Adrenal gland (tissue), 12 donors: ENCODE data around the gene GDPD1. TPM values are rescaled to one million over a fixed set of nuclear protein-coding genes. Genes with fewer than 3 reads are reported as not detected.

Source experiments
- DNase-seq, 7 donors: peaks; one replicate each; pipeline ENCODE4 v3.0.0-alpha.2; 2019 to 2020
- H3K27ac ChIP-seq, 5 donors: fragments of 200-600 bp; sonication (generic) in 4 of 5; 1 replicate in 3 of 5; 2 replicates in 2 of 5; pipeline versions ENCODE4 v1.5.1 to v1.8.0; 2016 to 2020; ENCODE audit warnings: mild to moderate bottlenecking in 1 of 5
- H3K27me3 ChIP-seq: fragments of 200-600 bp; 2 replicates; pipeline ENCODE4 v1.8.0; 2021
- H3K36me3 ChIP-seq, 2 donors: fragments of 200-600 bp; replicated peaks in 1 of 2; 1 replicate in 1 of 2; 2 replicates in 1 of 2; pipeline versions ENCODE4 v1.5.1 to v1.8.0; 2018 to 2022
- H3K4me1 ChIP-seq, 2 donors: fragments of 200-600 bp; replicated peaks in 1 of 2; 1 replicate in 1 of 2; 2 replicates in 1 of 2; pipeline versions ENCODE4 v1.5.1 to v1.8.0; 2018 to 2021
- H3K4me3 ChIP-seq, 4 donors: fragments of 200-600 bp; sonication (generic) in 3 of 4; one replicate each; pipeline ENCODE4 v1.5.1; 2016 to 2018
- H3K9me3 ChIP-seq, 3 donors: fragments of 200-600 bp; sonication (generic) in 1 of 3; replicated peaks in 1 of 3; 1 replicate in 2 of 3; 2 replicates in 1 of 3; pipeline versions ENCODE4 v1.5.1 to v1.8.0; 2016 to 2021
- POLR2A ChIP-seq, 2 donors: fragments of 450-650 bp; IDR thresholded peaks; one replicate each; pipeline ENCODE4 v1.6.1; 2017; ENCODE audit warnings: antibody characterized with exemption in 2 of 2, mild to moderate bottlenecking in 2 of 2, moderate library complexity in 1 of 2
- WGBS, 4 donors: extraction: QIAGEN DNeasy Blood & Tissue Kit in 2 of 4; methylation state at CpG; one replicate each; pipeline versions ENCODE4 v1.1.5 to v1.1.7; 2013 to 2017; 5-methylcytosine and 5-hydroxymethylcytosine counted together
- intact Hi-C, 2 donors: fragments of 100-400 bp; cut with DNase I; formaldehyde crosslinking; loops; one replicate each; pipeline versions ENCODE4 v1.14.1 to v1.15.0; 2022 to 2023
- polyA plus RNA-seq, 3 donors: library from polyadenylated mRNA; stranded (reverse); fragments of 200-250 nt in 2 of 3; fragments of 350-450 nt in 1 of 3; fragmentation: Illumina TruSeq in 1 of 3; extraction: RNeasy Lipid Tissue Mini Kit (QIAGEN cat#74804) in 1 of 3; gene quantifications; one replicate each; pipeline ENCODE4 v1.2.3, GENCODE V29; 2013 to 2014
- total RNA-seq, 9 donors: library from RNA; depleted of rRNA in 4 of 9; stranded (reverse); fragments of >200 nt in 4 of 9; fragments of 120-200 nt in 1 of 9; fragmentation: NEBNext Ultra II Directional in 1 of 9; extraction: Animal tissue kit (Norgen Biotek cat#: 25700) in 1 of 9; gene quantifications; one replicate each; pipeline versions ENCODE4 v1.1.0 to v1.2.4, GENCODE V29; 2013 to 2023
- TF ChIP-seq, protein P1 (sequence below), 6 experiments: fragments of 450-650 bp in 4 of 6; fragments of 200-600 bp in 2 of 6; sonication (generic) in 1 of 6; IDR thresholded peaks; 1 replicate in 5 of 6; 2 replicates in 1 of 6; pipeline versions ENCODE4 v1.5.1 to v1.8.0; 2016 to 2021; ENCODE audit warnings: antibody characterized with exemption in 6 of 6, mild to moderate bottlenecking in 2 of 6, moderate library complexity in 1 of 6
- donor health status: healthy with polysubstance abuse.
- donor health status: Bipolar disorder and iron deficiency.
- donor health status: DM: yes; HTN: yes; CAD: no.
- donor health status: DM: no; HTN: no; CAD: no.
- donor health status: DM: no; HTN: no; CAD: no.
- donor health status: DM: yes; HTN: yes; CAD: no.

The GDPD1 gene
- total and polyA plus RNA-seq, 12 donors = 0.36 to 6.1 (median 2.3) TPM

DNA sequence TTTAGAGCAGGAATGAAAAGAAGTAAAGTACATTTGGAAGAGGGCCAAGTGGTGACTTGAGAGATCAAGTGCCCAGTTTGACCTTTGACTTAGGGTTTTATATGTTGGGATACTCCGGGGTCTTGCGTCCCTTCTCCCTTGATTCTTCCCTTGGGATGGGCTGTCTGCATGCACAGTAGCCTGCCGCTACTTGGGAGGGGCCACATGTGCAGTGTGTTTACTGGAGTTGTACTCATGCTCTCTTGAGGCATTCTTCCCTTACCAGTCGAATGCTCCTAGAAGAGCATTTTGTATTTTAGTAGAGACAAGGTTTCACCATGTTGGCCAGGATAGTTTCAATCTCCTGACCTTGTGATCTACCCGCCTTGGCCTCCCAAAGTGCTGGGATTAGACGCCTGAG, 23.8 kb downstream of the GDPD1 start:
- H3K4me3 ChIP-seq = no peak overlapping the region
- H3K36me3 ChIP-seq = no peaks in the 10 kb centered on the region
- intact Hi-C loops = no loop called here
- no peaks in the 10 kb centered on the region for H3K9me3 ChIP-seq
- H3K27ac ChIP-seq = no peak overlapping the region
- TF ChIP-seq, protein P1, sequence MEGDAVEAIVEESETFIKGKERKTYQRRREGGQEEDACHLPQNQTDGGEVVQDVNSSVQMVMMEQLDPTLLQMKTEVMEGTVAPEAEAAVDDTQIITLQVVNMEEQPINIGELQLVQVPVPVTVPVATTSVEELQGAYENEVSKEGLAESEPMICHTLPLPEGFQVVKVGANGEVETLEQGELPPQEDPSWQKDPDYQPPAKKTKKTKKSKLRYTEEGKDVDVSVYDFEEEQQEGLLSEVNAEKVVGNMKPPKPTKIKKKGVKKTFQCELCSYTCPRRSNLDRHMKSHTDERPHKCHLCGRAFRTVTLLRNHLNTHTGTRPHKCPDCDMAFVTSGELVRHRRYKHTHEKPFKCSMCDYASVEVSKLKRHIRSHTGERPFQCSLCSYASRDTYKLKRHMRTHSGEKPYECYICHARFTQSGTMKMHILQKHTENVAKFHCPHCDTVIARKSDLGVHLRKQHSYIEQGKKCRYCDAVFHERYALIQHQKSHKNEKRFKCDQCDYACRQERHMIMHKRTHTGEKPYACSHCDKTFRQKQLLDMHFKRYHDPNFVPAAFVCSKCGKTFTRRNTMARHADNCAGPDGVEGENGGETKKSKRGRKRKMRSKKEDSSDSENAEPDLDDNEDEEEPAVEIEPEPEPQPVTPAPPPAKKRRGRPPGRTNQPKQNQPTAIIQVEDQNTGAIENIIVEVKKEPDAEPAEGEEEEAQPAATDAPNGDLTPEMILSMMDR (IDR thresholded peaks at IDR 0.05) = no peak
- no peak for TF ChIP-seq POLR2A (IDR thresholded peaks at IDR 0.05)
- DNase-seq = no peak
- H3K27me3 ChIP-seq = no peaks in the 10 kb centered on the region
- WGBS, 4 donors = 87 to 94% (median 91%) methylated on average over 6 of the region's 6 CpGs
- no peaks in the 10 kb centered on the region for H3K4me1 ChIP-seq

DNA sequence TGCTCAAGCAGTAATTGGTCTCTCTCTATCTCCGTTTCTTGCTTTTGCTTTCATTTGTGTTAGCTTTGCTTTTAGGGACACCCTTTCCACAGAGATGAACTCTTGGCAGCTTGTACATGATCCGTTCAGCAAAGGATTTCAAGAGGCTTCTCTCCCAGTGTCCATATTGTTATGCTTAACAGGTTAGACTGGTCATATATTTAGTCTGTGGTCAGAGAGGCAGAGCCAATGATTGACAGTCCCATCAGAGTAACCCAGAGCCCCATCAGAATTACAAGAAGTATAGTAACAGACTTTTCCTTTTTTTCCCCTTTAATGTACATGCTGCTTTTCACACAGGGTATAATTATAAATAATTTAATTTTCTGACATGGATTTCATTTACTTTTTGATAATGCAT, 34.4 kb downstream of the GDPD1 start:
- TF ChIP-seq POLR2A (IDR thresholded peaks at IDR 0.05) = no peak
- TF ChIP-seq, protein P1 (IDR thresholded peaks at IDR 0.05) = no peak
- H3K36me3 ChIP-seq = no peaks in the 10 kb centered on the region
- intact Hi-C loops = no loop called here
- no peaks in the 10 kb centered on the region for H3K27me3 ChIP-seq
- no peaks in the 10 kb centered on the region for H3K4me1 ChIP-seq
- no peak overlapping the region for H3K4me3 ChIP-seq
- DNase-seq = no peak
- H3K9me3 ChIP-seq = no peaks in the 10 kb centered on the region
- WGBS, 4 donors = 68 to 83% (median 81%) methylated on average over 2 of the region's 2 CpGs
- H3K27ac ChIP-seq = no peak overlapping the region

DNA sequence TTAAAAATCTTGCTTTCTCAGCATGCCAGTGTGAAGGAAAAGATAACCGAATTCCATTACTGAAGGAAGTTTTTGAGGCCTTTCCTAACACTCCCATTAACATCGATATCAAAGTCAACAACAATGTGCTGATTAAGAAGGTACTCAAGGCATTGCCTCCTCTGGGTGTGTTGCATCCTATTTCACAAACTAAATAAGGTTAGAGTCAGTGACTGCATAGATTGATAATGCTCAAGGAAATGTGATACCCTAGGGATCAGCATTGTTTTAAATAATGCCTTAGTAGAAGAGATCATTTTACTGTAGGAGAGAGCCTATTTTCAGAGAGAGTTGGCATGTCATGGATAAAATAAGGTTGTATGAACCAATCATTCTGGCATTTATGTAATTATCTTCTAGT, 36.8 kb downstream of the GDPD1 start:
- no peaks in the 10 kb centered on the region for H3K36me3 ChIP-seq
- no peak overlapping the region for H3K4me3 ChIP-seq
- H3K9me3 ChIP-seq = no peaks in the 10 kb centered on the region
- no peak for DNase-seq
- intact Hi-C loops = no loop called here
- no peaks in the 10 kb centered on the region for H3K27me3 ChIP-seq
- H3K27ac ChIP-seq = no peak overlapping the region
- H3K4me1 ChIP-seq = no peaks in the 10 kb centered on the region
- no peak for TF ChIP-seq POLR2A (IDR thresholded peaks at IDR 0.05)
- TF ChIP-seq, protein P1 (IDR thresholded peaks at IDR 0.05) = no peak
- 78 to 84% (median 82%) methylated on average over 2 of the region's 2 CpGs for WGBS, 4 donors

DNA sequence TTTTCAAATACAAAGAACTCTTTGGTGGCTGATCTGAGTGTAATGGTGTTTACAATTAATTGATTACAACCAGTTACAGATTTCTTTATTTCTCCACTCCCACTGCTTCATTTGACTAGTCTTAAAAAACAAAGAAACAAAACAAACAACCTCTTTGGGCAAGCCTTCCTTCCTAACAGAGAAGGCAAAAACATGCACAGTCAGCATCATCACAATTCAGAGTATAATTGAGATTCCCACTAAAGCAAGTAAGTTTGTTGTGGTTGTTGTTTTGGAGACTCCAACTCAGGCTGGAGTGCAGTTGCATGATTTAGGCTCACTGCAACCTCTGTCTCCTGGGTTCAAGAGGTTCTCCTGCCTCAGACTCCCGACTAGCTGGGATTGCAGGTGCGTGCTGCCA, 40.4 kb downstream of the GDPD1 start:
- WGBS, 4 donors = 88 to 94% (median 93%) methylated on average over 2 of the region's 2 CpGs
- no peak overlapping the region for H3K27ac ChIP-seq
- no peaks in the 10 kb centered on the region for H3K9me3 ChIP-seq
- H3K4me1 ChIP-seq = no peaks in the 10 kb centered on the region
- no peak overlapping the region for H3K4me3 ChIP-seq
- H3K27me3 ChIP-seq = no peaks in the 10 kb centered on the region
- no peak for TF ChIP-seq POLR2A (IDR thresholded peaks at IDR 0.05)
- TF ChIP-seq, protein P1 (IDR thresholded peaks at IDR 0.05) = no peak
- intact Hi-C loops = no loop called here
- DNase-seq = no peak
- H3K36me3 ChIP-seq = no peaks in the 10 kb centered on the region
